SK-N-MC (cell line): Measurements from ENCODE around the gene GJC2.

Experiments
- EZH2 ChIP-seq: fragments of 200-600 bp; sonication (generic); IDR thresholded peaks from one replicate; pipeline ENCODE4 v1.6.1; 2017; ENCODE audit warnings: antibody characterized with exemption
- FOXP2 ChIP-seq: optimal IDR thresholded peaks from 2 replicates; pipeline ENCODE3; 2011; ENCODE audit warnings: mild to moderate bottlenecking, moderate library complexity; ENCODE audit not compliant: insufficient read depth; ENCODE audit errors: extremely low read length, control extremely low read depth
- POLR2AphosphoS5 ChIP-seq: IDR thresholded peaks from 2 replicates; pipeline ENCODE4 v1.6.1; 2012; ENCODE audit warnings: mild to moderate bottlenecking, low read depth, low read length, borderline replicate concordance

- TF ChIP-seq EZH2 (no peak), POLR2AphosphoS5 (no peak), FOXP2 (no peak)
Observed at GRCh38 chr1:228154670-228155571, 5.2 kb downstream of the GJC2 start.
